Activated CD8-positive, alpha-beta memory T cell treated with anti-CD3 and anti-CD28 coated beads for 1 hour (primary cell): Measurements from ENCODE around the gene NCOA3.

Experiments used
- DNase-seq, 2 donors: peaks; one replicate each; pipeline ENCODE4 v3.0.0-alpha.2; 2020; ENCODE audit warnings: low read depth in 1 of 2; ENCODE audit errors: extremely low read depth in 1 of 2

Gene NCOA3

DNA sequence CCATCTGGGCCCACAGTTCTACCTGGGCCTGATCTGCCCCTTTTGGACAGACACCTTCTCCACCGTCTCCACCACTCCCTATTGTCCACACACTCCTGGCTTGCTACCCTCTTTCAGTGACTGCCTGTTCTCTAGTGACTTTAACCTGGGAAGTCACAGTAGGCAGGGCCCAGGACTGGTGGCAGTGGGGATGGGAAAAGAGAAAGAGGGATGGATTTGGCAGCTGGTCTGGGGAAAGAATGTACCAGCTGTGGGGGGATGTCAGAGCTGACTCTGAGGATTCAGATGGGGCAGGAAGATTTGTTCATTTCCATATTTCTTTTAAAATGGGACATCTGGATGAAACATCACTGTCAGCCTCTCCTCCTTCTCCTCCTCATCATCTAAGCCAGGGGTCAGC is 198.1 kb downstream of the NCOA3 start:
- DNase-seq = no peak

DNA sequence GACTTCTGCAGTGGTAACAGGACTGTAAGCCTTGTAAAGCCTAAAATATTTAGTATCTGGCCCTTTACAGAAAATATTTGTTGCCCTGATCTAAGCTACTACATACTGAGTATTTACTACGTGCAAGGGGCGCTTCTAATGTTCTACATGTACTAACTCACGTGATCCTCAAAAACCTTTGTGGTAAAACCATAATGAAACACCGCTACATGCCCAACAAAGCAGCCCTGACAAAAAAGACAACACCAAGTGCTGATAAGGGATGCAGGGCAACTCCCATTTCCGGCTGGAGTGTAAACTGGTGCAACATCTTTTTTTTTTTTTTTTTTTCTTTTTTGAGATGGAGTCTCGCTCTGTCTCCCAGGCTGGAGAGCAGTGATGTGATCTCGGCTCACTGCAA is 198.6 kb downstream of the NCOA3 start:
- DNase-seq = no peak

DNA sequence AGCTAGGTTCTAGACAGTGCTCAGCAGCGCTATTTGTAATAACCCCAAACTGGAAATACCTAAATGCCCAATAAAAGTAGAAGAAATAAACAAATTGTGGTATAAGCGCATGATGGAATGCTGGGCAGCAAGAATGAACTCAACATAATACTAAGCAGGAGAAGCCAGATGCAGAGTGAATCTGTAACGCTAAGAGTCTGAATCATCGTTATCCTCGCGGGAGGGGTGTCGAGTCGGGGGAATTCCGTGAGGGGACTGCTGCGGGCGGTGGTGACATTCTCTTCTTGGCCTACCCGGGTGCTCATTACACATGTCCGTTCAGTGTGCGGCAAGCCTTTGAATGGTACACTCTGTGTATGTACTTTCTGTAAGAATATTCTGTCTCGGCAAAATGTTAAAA is 199.9 kb downstream of the NCOA3 start:
- DNase-seq = no peak

DNA sequence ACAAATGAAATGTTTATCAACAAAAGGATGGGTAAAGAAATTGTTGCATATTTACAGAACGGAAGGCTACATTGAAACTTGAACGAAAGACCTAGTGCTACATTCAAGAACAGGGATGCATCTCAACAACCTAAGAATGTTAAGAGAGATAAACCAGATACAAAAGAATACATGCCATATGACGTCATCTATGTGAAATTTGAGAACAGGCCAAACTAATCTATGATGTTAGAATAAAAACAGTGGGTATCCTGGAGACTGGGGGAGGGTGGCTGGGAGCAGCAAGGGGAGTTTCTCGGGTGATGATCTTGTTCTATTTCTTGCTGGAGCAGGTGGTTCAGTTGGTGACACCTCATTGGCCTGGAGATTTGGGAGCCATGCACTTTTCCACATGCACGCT is 202.1 kb downstream of the NCOA3 start:
- DNase-seq = no peak

DNA sequence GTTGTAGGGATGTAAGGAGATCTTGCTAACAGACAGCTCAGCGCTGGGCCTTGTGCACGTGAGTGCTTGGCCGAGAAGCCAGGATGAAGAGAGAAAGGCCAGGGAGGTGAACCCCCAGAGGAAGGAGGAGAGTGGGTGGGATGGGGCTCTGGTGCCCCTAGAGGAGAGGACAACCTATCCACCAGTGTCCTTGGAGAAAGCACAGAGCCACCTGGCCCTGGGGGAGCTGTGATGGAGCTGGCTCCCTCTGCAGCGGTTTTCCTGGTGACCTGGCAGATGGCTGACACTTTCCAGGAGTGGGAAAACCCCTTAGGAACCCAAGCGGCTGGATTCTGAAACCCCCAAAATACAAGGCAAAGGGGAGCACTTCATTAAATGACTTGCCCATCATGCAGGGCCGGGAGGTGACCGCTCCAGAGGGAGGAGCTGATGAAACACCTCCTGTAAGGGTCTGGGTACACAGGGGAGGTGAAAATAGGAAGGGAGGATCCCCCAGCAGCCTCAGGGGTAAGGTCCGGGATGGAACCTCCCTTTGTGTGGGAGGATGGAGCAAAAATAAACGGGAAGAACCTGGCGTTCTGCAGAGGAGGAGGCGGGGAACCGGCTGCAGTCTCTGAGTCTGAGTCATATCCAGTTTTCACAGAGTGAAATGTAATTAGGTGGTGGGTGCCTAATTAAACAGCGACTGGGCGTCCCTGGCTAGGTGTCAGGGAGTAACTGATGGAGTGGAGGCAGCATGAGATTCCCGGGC is 203.2 kb downstream of the NCOA3 start:
- no peak for DNase-seq

DNA sequence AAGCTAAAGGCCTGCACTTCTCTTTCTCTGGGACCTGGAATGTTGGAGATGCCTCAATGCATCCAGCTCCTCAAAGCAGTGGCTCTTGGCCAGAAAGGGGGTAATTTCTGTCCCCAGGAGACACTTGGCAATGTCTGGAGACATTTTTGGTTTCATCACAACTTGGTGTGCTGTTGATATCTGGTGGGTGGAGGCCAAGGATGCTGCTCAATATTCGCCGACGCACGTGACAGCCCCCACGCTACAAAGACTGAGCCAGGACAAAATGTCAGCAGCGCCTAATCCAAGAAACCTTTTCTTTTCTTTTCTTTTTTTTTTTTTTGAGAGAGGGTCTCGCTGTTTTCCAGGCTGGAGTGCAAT is 203.8 kb downstream of the NCOA3 start:
- no peak for DNase-seq

DNA sequence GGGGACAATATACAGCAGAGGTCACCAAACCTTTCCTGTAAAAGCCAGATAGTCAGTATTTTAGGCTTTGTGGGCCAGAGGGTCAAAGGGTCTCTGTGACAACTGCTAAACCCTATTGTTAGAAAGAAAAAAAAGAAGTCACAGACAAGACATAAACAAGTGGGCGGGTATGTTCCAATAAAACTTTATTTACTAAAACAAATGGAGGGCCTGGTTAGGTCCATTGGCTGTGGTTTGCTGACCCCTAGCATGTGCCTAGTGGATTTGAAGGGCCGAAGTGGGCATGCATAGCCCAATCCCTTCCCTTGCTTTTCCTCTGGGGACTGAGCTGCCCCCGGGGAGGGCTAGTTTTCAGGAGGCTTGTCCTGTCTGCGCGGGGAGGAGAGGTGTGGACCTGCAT is 204.7 kb downstream of the NCOA3 start:
- no peak for DNase-seq
